Keratinocyte (primary cell): ENCODE measurements around the gene U2SURP.

Source experiments
- EZH2 ChIP-seq: IDR thresholded peaks from one replicate; pipeline ENCODE4 v1.6.1; 2012; ENCODE audit warnings: inconsistent platforms, mild to moderate bottlenecking, low read length, moderate library complexity
- TF ChIP-seq, protein P1 (sequence below), 3 experiments: IDR thresholded peaks in 1 of 3; conservative IDR thresholded peaks in 1 of 3; optimal IDR thresholded peaks in 1 of 3; 2 replicates in 2 of 3; 3 replicates in 1 of 3; pipeline versions ENCODE3 to v1.5.1; 2011; ENCODE audit warnings: low read length in 3 of 3, mild to moderate bottlenecking in 3 of 3, moderate library complexity in 2 of 3, control low read depth in 1 of 3, inconsistent platforms in 1 of 3; ENCODE audit not compliant: insufficient read depth in 2 of 3; ENCODE audit errors: extremely low read depth in 1 of 3

DNA sequence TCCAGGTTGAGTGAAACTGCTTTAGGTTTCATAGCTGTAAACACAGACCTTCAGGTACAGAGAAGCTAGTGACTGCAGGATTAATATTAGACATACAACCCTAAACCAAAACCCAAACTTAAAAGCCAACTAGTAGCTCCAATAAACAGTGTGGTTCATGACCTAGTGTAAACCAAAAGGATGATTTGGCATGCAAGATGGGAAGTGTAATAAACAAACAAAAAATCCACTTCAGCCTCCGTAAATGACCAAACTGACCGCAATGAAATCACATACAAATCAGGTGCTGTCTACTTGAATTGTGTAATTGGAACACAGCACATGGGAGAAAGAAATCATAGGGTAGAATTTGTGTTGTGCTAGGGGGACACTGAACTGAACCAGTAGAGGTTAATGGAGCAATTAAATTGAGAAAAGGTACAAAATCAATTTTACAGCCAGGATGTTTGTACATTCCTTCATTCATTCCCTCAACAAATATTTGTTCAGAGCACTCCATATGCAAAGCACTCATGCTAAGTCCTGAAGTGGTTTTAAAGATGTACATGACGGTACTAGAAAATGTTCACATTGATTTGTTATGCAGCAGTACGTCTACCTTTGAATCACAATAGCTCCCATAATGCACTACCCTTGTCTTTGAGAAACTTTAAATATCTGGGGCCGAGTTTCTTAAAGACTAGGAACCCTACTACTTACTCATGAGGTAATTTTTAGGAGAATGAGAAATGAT, 96.8 kb downstream of the U2SURP start:
- TF ChIP-seq, protein P1, sequence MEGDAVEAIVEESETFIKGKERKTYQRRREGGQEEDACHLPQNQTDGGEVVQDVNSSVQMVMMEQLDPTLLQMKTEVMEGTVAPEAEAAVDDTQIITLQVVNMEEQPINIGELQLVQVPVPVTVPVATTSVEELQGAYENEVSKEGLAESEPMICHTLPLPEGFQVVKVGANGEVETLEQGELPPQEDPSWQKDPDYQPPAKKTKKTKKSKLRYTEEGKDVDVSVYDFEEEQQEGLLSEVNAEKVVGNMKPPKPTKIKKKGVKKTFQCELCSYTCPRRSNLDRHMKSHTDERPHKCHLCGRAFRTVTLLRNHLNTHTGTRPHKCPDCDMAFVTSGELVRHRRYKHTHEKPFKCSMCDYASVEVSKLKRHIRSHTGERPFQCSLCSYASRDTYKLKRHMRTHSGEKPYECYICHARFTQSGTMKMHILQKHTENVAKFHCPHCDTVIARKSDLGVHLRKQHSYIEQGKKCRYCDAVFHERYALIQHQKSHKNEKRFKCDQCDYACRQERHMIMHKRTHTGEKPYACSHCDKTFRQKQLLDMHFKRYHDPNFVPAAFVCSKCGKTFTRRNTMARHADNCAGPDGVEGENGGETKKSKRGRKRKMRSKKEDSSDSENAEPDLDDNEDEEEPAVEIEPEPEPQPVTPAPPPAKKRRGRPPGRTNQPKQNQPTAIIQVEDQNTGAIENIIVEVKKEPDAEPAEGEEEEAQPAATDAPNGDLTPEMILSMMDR (optimal IDR thresholded peaks at IDR 0.05 in 1 of 3, IDR thresholded peaks at IDR 0.05 in 1 of 3, conservative IDR thresholded peaks at IDR 0.05 in 1 of 3; ENCODE audit: extremely low read depth in 1 of 3, insufficient read depth in 2 of 3, low read length in 3 of 3): no peak
- no peak for TF ChIP-seq EZH2
